Right lobe of liver (tissue), 6 donors: ENCODE data around the gene KIAA1614. TPM values are rescaled to one million over a fixed set of nuclear protein-coding genes. Genes with fewer than 3 reads are reported as not detected.

Experiments used
- ATAC-seq, 4 donors: fragments of 200-7000 bp; cut with Tn5 transposase; one replicate each; pipeline ENCODE4 v1.9.1; 2020; ENCODE audit warnings: mild to moderate bottlenecking in 4 of 4, moderate library complexity in 4 of 4
- DNase-seq, 3 donors: peaks; one replicate each; pipeline ENCODE4 v3.0.0-alpha.2; 2020
- H3K27ac ChIP-seq, 3 donors: fragments of 200-600 bp; one replicate each; pipeline ENCODE4 v1.8.0; 2022
- H3K27me3 ChIP-seq, 2 donors: fragments of 200-600 bp; one replicate each; pipeline ENCODE4 v1.8.0; 2022
- H3K36me3 ChIP-seq, 4 donors: fragments of 200-600 bp; sonication (generic) in 1 of 4; one replicate each; pipeline versions ENCODE4 v1.5.1 to v1.8.0; 2017 to 2022; ENCODE audit warnings: control low read depth in 1 of 4
- H3K4me1 ChIP-seq, 4 donors: fragments of 200-600 bp; sonication (generic) in 1 of 4; one replicate each; pipeline versions ENCODE4 v1.5.1 to v1.8.0; 2017 to 2022; ENCODE audit warnings: control low read depth in 1 of 4
- H3K4me3 ChIP-seq, 3 donors: fragments of 200-600 bp; one replicate each; pipeline ENCODE4 v1.8.0; 2022
- H3K9me3 ChIP-seq, 4 donors: fragments of 200-600 bp; sonication (generic) in 1 of 4; one replicate each; pipeline versions ENCODE4 v1.5.1 to v1.8.0; 2017 to 2022; ENCODE audit warnings: control low read depth in 1 of 4
- CTCF ChIP-seq, 4 donors: fragments of 200-600 bp in 3 of 4; fragments of 450-650 bp in 1 of 4; IDR thresholded peaks; one replicate each; pipeline versions ENCODE4 v1.5.1 to v1.8.0; 2016 to 2022; ENCODE audit warnings: antibody characterized with exemption in 4 of 4, mild to moderate bottlenecking in 2 of 4
- POLR2A ChIP-seq: fragments of 450-650 bp; IDR thresholded peaks from one replicate; pipeline ENCODE4 v1.6.1; 2017; ENCODE audit warnings: antibody characterized with exemption, mild to moderate bottlenecking
- WGBS: methylation state at CpG from one replicate; pipeline ENCODE4 v1.1.6; 2018; ENCODE audit warnings: low coverage, low lambda C conversion rate; ENCODE audit not compliant: insufficient coverage; ENCODE audit errors: missing lambda C conversion rate; 5-methylcytosine and 5-hydroxymethylcytosine counted together
- intact Hi-C, 2 donors: fragments of 100-400 bp; cut with DNase I; formaldehyde crosslinking; loops; one replicate each; pipeline versions ENCODE4 v1.11.2 to v1.14.1; 2022
- total RNA-seq, 6 experiments: library from RNA; depleted of rRNA in 2 of 6; stranded (reverse); fragments of >200 nt in 2 of 6; fragmentation: NEBNext Ultra II Directional in 3 of 6; extraction: Animal tissue kit (Norgen Biotek cat#: 25700) in 3 of 6; gene quantifications; one replicate each; pipeline versions ENCODE4 v1.1.0 to v1.2.4, GENCODE V29; 2016 to 2023
- donor health status: DM: no; HTN: yes; CAD: no.
- donor health status: DM: no; HTN: no; CAD: no.
- donor health status: DM: no; HTN: no; CAD: no.
- donor health status: DM: no; HTN: yes; CAD: no.
- donor health status: DM: no; HTN: yes; CAD: no.

KIAA1614 gene
- total RNA-seq, 6 experiments from 2014 or later = 0.13 to 0.25 (median 0.21) TPM

GRCh38 chr1:180988253-180988752 is 75.6 kb downstream of the KIAA1614 start:
- TF ChIP-seq POLR2A = no peak
- no peak for TF ChIP-seq CTCF (IDR thresholded peaks at IDR 0.05)
- 80% methylated on average over 8 of the region's 8 CpGs for WGBS
- Histone ChIP-seq H3K4me3 (no peak overlapping the region), H3K36me3 (peaks cover 0 to 57% (median 12%) of the 10 kb centered on the region in 4 donors), H3K27ac (no peak overlapping the region), H3K4me1 (no peaks in the 10 kb centered on the region), H3K27me3 (no peaks in the 10 kb centered on the region), H3K9me3 (no peaks in the 10 kb centered on the region)
- DNase-seq = no peak
- ATAC-seq = no peak
- intact Hi-C loops = no loop called here

- WGBS = 71% methylated on average over 3 of the region's 3 CpGs
- no peaks in the 10 kb centered on the region for H3K4me1 ChIP-seq
- no peaks in the 10 kb centered on the region for H3K9me3 ChIP-seq
- DNase-seq (no peak), ATAC-seq (no peak)
- peaks cover 0 to 14% (median 6%) of the 10 kb centered on the region in 4 donors for H3K36me3 ChIP-seq
- H3K4me3 ChIP-seq = no peak overlapping the region
- H3K27ac ChIP-seq = no peak overlapping the region
- H3K27me3 ChIP-seq = no peaks in the 10 kb centered on the region
- intact Hi-C loops = no loop called here
- TF ChIP-seq POLR2A (no peak), CTCF (IDR thresholded peaks at IDR 0.05) (no peak)
These were observed 81.6 kb downstream of the KIAA1614 start for GRCh38 chr1:180994262-180994661.

GRCh38 chr1:180997843-180998504 is 85.3 kb downstream of the KIAA1614 start:
- intact Hi-C loops = no loop called here
- H3K27me3 ChIP-seq = no peaks in the 10 kb centered on the region
- DNase-seq (no peak), ATAC-seq (no peak)
- H3K4me1 ChIP-seq = no peaks in the 10 kb centered on the region
- H3K36me3 ChIP-seq = peaks cover 0 to under 1% (median 0%) of the 10 kb centered on the region in 4 donors
- no peak overlapping the region for H3K27ac ChIP-seq
- 91% methylated on average over 3 of the region's 4 CpGs for WGBS
- H3K9me3 ChIP-seq = no peaks in the 10 kb centered on the region
- TF ChIP-seq CTCF (IDR thresholded peaks at IDR 0.05) (no peak), POLR2A (no peak)
- H3K4me3 ChIP-seq = no peak overlapping the region

Other genes with a start within 250 kb of the KIAA1614 start
- 1 to 10 TPM; 2.8 to 6.9 (median 5.0) TPM for gene STX6, start 110.0 kb downstream of the KIAA1614 start, total RNA-seq
- 10 to 100 TPM in 1 of 6 experiments, 1 to 10 TPM in 5; 5.6 to 11.6 (median 6.6) TPM for gene MR1, start 121.1 kb downstream of the KIAA1614 start, total RNA-seq
- 1 to 10 TPM; 2.0 to 6.2 (median 3.4) TPM for gene IER5, start 175.8 kb downstream of the KIAA1614 start, total RNA-seq